Suprapubic skin (tissue), 4 donors: Measurements from ENCODE around the gene TLCD5. TPM values are rescaled to one million over a fixed set of nuclear protein-coding genes. Genes with fewer than 3 reads are reported as not detected.

Source experiments
- DNase-seq, 2 donors: peaks; one replicate each; pipeline ENCODE4 v3.0.0-alpha.2; 2019; ENCODE audit warnings: low spot score in 2 of 2
- H3K27ac ChIP-seq: fragments of 200-600 bp; sonication (generic); one replicate; pipeline ENCODE4 v1.5.1; 2019
- H3K27me3 ChIP-seq: fragments of 200-600 bp; sonication (generic); one replicate; pipeline ENCODE4 v1.5.1; 2019
- H3K36me3 ChIP-seq: fragments of 200-600 bp; sonication (generic); one replicate; pipeline ENCODE4 v1.5.1; 2019
- H3K4me1 ChIP-seq: fragments of 200-600 bp; sonication (generic); one replicate; pipeline ENCODE4 v1.5.1; 2019
- H3K4me3 ChIP-seq: fragments of 200-600 bp; sonication (generic); one replicate; pipeline ENCODE4 v1.5.1; 2019; ENCODE audit warnings: mild to moderate bottlenecking
- H3K9me3 ChIP-seq: fragments of 200-600 bp; sonication (generic); one replicate; pipeline ENCODE4 v1.5.1; 2019
- CTCF ChIP-seq, 2 donors: fragments of 200-600 bp in 1 of 2; fragments of 450-650 bp in 1 of 2; sonication (generic) in 1 of 2; IDR thresholded peaks; one replicate each; pipeline ENCODE4 v1.5.1; 2016 to 2019; ENCODE audit warnings: antibody characterized with exemption in 2 of 2, mild to moderate bottlenecking in 1 of 2, moderate library complexity in 1 of 2
- EP300 ChIP-seq: sonication (generic); formaldehyde crosslinking; IDR thresholded peaks from one replicate; pipeline ENCODE4 v1.6.1; 2017; ENCODE audit warnings: antibody characterized with exemption
- POLR2A ChIP-seq, 2 donors: fragments of 450-650 bp; IDR thresholded peaks; one replicate each; pipeline ENCODE4 v1.6.1; 2017; ENCODE audit warnings: antibody characterized with exemption in 2 of 2, mild to moderate bottlenecking in 2 of 2, moderate library complexity in 2 of 2
- POLR2AphosphoS5 ChIP-seq, 3 donors: sonication (generic); formaldehyde crosslinking; IDR thresholded peaks; one replicate each; pipeline ENCODE4 v1.6.1; 2017; ENCODE audit warnings: antibody characterized with exemption in 3 of 3
- WGBS: methylation state at CpG from one replicate; pipeline ENCODE4 v1.1.5; 2018; 5-methylcytosine and 5-hydroxymethylcytosine counted together
- total RNA-seq, 4 donors: library from RNA; depleted of rRNA; stranded (reverse); fragments of >200 nt; gene quantifications; one replicate each; pipeline ENCODE4 v1.1.0, GENCODE V29; 2016

Gene TLCD5
- total RNA-seq, 4 donors from 2014 or later = 0.83 to 2.3 (median 1.5) TPM

GRCh38 chr11:120302001-120302805 is 22.9 kb upstream of the TLCD5 start:
- Histone ChIP-seq H3K36me3 (no peaks in the 10 kb centered on the region), H3K4me1 (peaks cover 66% of the 10 kb centered on the region), H3K9me3 (no peaks in the 10 kb centered on the region), H3K27me3 (no peaks in the 10 kb centered on the region), H3K27ac (peak overlapping the region; percentile 90), H3K4me3 (no peak overlapping the region)
- TF ChIP-seq EP300 (no peak), POLR2AphosphoS5 (IDR thresholded peaks at IDR 0.05) (no peak), POLR2A (IDR thresholded peaks at IDR 0.05) (no peak), CTCF (IDR thresholded peaks at IDR 0.05) (no peak)
- 48% methylated on average over 6 of the region's 6 CpGs for WGBS
- DNase-seq = peak in 1 of 2 donors; percentile 79

GRCh38 chr11:120303004-120303637 is 22.0 kb upstream of the TLCD5 start:
- no peak for DNase-seq
- Histone ChIP-seq H3K9me3 (no peaks in the 10 kb centered on the region), H3K27me3 (no peaks in the 10 kb centered on the region), H3K36me3 (no peaks in the 10 kb centered on the region), H3K27ac (peak overlapping the region; percentile 90), H3K4me3 (no peak overlapping the region), H3K4me1 (peaks cover 65% of the 10 kb centered on the region)
- peak; percentile 78 to 89 for TF ChIP-seq CTCF (IDR thresholded peaks at IDR 0.05)
- no peak for TF ChIP-seq POLR2A (IDR thresholded peaks at IDR 0.05)
- WGBS = 25% methylated on average over 2 of the region's 3 CpGs

GRCh38 chr11:120304526-120304925 is 20.6 kb upstream of the TLCD5 start:
- TF ChIP-seq EP300 = no peak
- no peak for TF ChIP-seq POLR2A (IDR thresholded peaks at IDR 0.05)
- no peak for TF ChIP-seq CTCF (IDR thresholded peaks at IDR 0.05)
- TF ChIP-seq POLR2AphosphoS5 (IDR thresholded peaks at IDR 0.05) = no peak
- H3K27ac ChIP-seq = peak overlapping the region; percentile 90
- H3K36me3 ChIP-seq = no peaks in the 10 kb centered on the region

GRCh38 chr11:120305286-120305685 is 19.8 kb upstream of the TLCD5 start:
- H3K27ac ChIP-seq = no peak overlapping the region
- H3K36me3 ChIP-seq = no peaks in the 10 kb centered on the region
- WGBS = 60% methylated on average over 12 of the region's 12 CpGs
- no peak for DNase-seq
- no peak overlapping the region for H3K4me3 ChIP-seq
- TF ChIP-seq POLR2AphosphoS5 (IDR thresholded peaks at IDR 0.05) (no peak), CTCF (IDR thresholded peaks at IDR 0.05) (no peak), POLR2A (IDR thresholded peaks at IDR 0.05) (no peak), EP300 (no peak)
- peaks cover 57% of the 10 kb centered on the region for H3K4me1 ChIP-seq
- no peaks in the 10 kb centered on the region for H3K27me3 ChIP-seq
- H3K9me3 ChIP-seq = no peaks in the 10 kb centered on the region

More at GRCh38 chr11:120304526-120304925, 20.6 kb upstream of the TLCD5 start:
- H3K9me3 ChIP-seq = no peaks in the 10 kb centered on the region
- H3K4me3 ChIP-seq = no peak overlapping the region
- peaks cover 59% of the 10 kb centered on the region for H3K4me1 ChIP-seq
- no peaks in the 10 kb centered on the region for H3K27me3 ChIP-seq
- DNase-seq = no peak

- H3K27ac ChIP-seq = no peak overlapping the region
- H3K9me3 ChIP-seq = no peaks in the 10 kb centered on the region
- H3K36me3 ChIP-seq = no peaks in the 10 kb centered on the region
- TF ChIP-seq CTCF (IDR thresholded peaks at IDR 0.05) (no peak), EP300 (no peak), POLR2AphosphoS5 (IDR thresholded peaks at IDR 0.05) (no peak), POLR2A (IDR thresholded peaks at IDR 0.05) (no peak)
- no peak overlapping the region for H3K4me3 ChIP-seq
- WGBS = 57% methylated on average over 7 of the region's 11 CpGs
- H3K27me3 ChIP-seq = no peaks in the 10 kb centered on the region
- H3K4me1 ChIP-seq = peaks cover 54% of the 10 kb centered on the region
- DNase-seq = no peak
Observed at GRCh38 chr11:120306519-120307242, 18.4 kb upstream of the TLCD5 start.
